ENCODE measurements around the gene WNT2. TPM values are rescaled to one million over a fixed set of nuclear protein-coding genes. Genes with fewer than 3 reads are reported as not detected.
A peak's percentile ranks its signal among the peaks of the same experiment; 100 is the strongest.

WNT2 gene
- total and polyA plus RNA-seq, 2 of the 4 experiments (the other 2 are of a cell fraction) = 1.8 to 1.9 TPM

DNA sequence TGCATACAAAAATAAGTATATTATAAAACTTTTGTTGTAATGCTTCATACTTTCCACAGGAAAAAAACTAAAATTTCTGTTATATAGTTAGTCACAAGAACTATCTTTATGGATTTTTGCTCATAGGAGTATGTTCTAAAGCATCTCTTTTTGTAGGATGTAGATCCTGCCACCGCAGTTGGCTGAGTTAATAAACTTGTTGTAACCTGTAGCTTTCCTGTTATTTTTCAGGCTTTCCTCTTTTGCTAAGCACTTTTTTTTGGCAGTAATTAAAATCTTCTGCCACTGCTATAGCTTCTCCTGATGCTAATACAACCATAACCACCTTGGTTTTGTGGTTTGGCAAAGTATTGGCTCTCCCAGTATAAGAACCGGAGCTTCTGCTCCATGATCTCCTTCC, 60.3 kb downstream of the WNT2 start:
- Histone ChIP-seq H2BK5ac (ENCODE audit: low read depth, low read length, poor library complexity, severe bottlenecking) (no peak overlapping the region), H3K18ac (ENCODE audit: low read depth, low read length) (no peak overlapping the region), H3K4me2 (ENCODE audit: low read depth, low read length) (no peak overlapping the region), H3K27ac (ENCODE audit: insufficient read depth, low read length) (no peak overlapping the region), H4K8ac (ENCODE audit: low read depth in 2 of 2, low read length in 2 of 2) (no peak overlapping the region), H4K91ac (ENCODE audit: insufficient read depth, low read depth, low read length) (peak overlapping the region; percentile 50; the same call in 1 of the 2 replicates), H3K9ac (ENCODE audit: low read depth, low read length) (no peak overlapping the region), H2BK20ac (ENCODE audit: low read depth, low read length) (peak overlapping the region; percentile 48; the same call in 1 of the 2 replicates), H2BK120ac (ENCODE audit: low read depth, low read length) (peak overlapping the region; percentile 10; the same call in 1 of the 2 replicates), H3K79me1 (ENCODE audit: low read depth in 1 of 2, low read length in 2 of 2) (no peaks in the 10 kb centered on the region), H4K20me1 (ENCODE audit: insufficient read depth, low read length) (no peaks in the 10 kb centered on the region), H2AK5ac (ENCODE audit: low read depth, low read length) (no peak overlapping the region), H3K9me3 (ENCODE audit: control insufficient read depth, insufficient read depth, low read length) (peaks cover 3% of the 10 kb centered on the region; the same call in 1 of the 2 replicates), H3K23ac (ENCODE audit: low read depth, low read length) (no peak overlapping the region), H3K4me3 (ENCODE audit: insufficient read depth, low read depth, low read length) (no peak overlapping the region), H3K27me3 (ENCODE audit: control insufficient read depth, insufficient read depth, low read length) (no peaks in the 10 kb centered on the region), H3K14ac (replicated peaks; ENCODE audit: low read depth, low read length) (no peak overlapping the region), H3K9me1 (ENCODE audit: insufficient read depth, low read length) (no peaks in the 10 kb centered on the region), H3K4me1 (ENCODE audit: control insufficient read depth, insufficient read depth, low read length) (peaks cover 11% of the 10 kb centered on the region), H3K36me3 (ENCODE audit: control insufficient read depth, insufficient read depth, low read length) (no peaks in the 10 kb centered on the region), H2AK9ac (replicated peaks; ENCODE audit: low read depth, low read length, poor library complexity) (no peak overlapping the region), H2AFZ (replicated peaks; ENCODE audit: low read length, poor library complexity) (no peak overlapping the region), H3K4ac (ENCODE audit: low read depth, low read length) (no peak overlapping the region), H4K5ac (ENCODE audit: low read depth, low read length) (no peak overlapping the region), H2BK15ac (ENCODE audit: low read depth, low read length) (peak overlapping the region; percentile 42; the same call in 1 of the 3 replicates), H3K56ac (ENCODE audit: extremely low read depth, insufficient read depth, low read length) (no peak overlapping the region)
- POLR2A ChIA-PET (ENCODE audit: unreplicated experiment) = no interaction called here
- DNase-seq = no peak
- no TSS peak for BruUV-seq (replicated peaks)
- CTCF ChIA-PET = no interaction called here
- TF ChIP-seq RAD21 (IDR thresholded peaks at IDR 0.05; ENCODE audit: low read length) (no peak), MAZ (IDR thresholded peaks at IDR 0.05; ENCODE audit: borderline replicate concordance, low read depth, low read length) (no peak), FOS (IDR thresholded peaks at IDR 0.05; ENCODE audit: low read depth, low read length) (no peak), POLR2A (IDR thresholded peaks at IDR 0.05; ENCODE audit: low read depth, low read length) (no peak), CEBPB (IDR thresholded peaks at IDR 0.05; ENCODE audit: low read depth, low read length) (no peak), CTCF (conservative IDR thresholded peaks at IDR 0.05; ENCODE audit: low read depth, low read length) (no peak), BHLHE40 (IDR thresholded peaks at IDR 0.05; ENCODE audit: low read depth, low read length) (no peak), CHD1 (IDR thresholded peaks at IDR 0.05; ENCODE audit: low read depth, low read length) (no peak), RFX5 (IDR thresholded peaks at IDR 0.05; ENCODE audit: low read depth, low read length) (no peak), ELK1 (IDR thresholded peaks at IDR 0.05; ENCODE audit: borderline replicate concordance, low read depth, low read length) (no peak), NFE2L2 (IDR thresholded peaks at IDR 0.05; ENCODE audit: low read depth, low read length) (no peak), USF2 (IDR thresholded peaks at IDR 0.05; ENCODE audit: low read depth, low read length) (no peak), MAFK (IDR thresholded peaks at IDR 0.05; ENCODE audit: low read depth, low read length) (no peak), RCOR1 (IDR thresholded peaks at IDR 0.05; ENCODE audit: insufficient replicate concordance, low read length) (no peak), MXI1 (IDR thresholded peaks at IDR 0.05; ENCODE audit: borderline replicate concordance, low read depth, low read length) (no peak), SMC3 (IDR thresholded peaks at IDR 0.05; ENCODE audit: low read depth, low read length) (no peak)
- intact Hi-C loops (cut with micrococcal nuclease) = loop anchor here (5.0 kb wide), 1 partner anchor 35 kb away; no protein-coding TSS in a partner anchor
- in situ Hi-C loops (cut with MboI; ENCODE audit: low sequenced_read_pairs) = no loop called here
- WGBS, 2 experiments (ENCODE audit: extremely low coverage in 2 of 2, insufficient read length in 1 of 2) = no CpG with 5 or more reads among the region's 2 CpGs
- ATAC-seq (ENCODE audit: low read depth) = no peak
- dilution Hi-C loops (cut with HindIII; ENCODE audit: low sequenced_read_pairs, unreplicated experiment) = no loop called here
